ENCODE data around the gene IL19.

Gene IL19

GRCh38 chr1:206770531-206771337 lies at the start of gene IL19:
Gene IL19, plus strand, starts transcription at chr1:206770773. Its CDS starts 65,890 bp downstream, at chr1:206836663.
- DNase-seq (ENCODE audit: low spot score): no peak

- no peak for DNase-seq (ENCODE audit: low spot score)
These were observed 49.1 kb upstream of the IL19 start for GRCh38 chr1:206721454-206721853.

DNA sequence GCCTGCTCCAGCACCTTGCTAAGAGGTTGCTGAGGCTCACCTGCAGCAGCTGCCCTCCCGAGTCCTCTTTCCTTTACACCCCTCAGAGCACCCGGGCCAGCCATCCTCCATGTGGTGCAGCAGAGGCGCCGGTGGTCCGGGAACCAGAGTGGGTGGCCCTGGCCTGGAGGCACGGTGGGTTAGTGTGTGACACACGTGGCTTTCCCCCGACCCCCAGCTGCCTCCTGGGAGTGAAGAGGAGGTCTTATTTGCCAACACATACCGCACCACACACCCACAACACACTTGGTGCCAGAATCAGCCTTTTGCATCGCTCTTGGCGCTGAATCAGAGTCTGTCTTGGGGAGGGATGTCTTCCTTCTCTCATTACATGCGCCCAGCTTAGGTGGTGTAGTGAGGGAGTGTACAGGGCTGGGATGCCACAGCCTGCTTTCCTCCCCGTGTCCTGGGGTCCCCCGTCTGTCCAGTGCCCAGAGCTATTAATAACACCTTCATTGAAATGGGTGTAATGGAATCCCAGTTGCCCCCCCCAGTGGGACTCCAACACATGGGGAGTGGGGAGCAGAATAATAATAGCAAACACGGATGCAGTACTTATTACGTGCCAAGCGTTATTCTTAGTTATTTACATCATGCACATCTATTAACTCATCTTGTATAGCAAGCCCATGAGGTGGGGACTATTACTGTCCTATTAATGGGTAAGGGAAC lies 47.7 kb upstream of the IL19 start:
- DNase-seq (ENCODE audit: low spot score): no peak

GRCh38 chr1:206723462-206723804 lies 47.1 kb upstream of the IL19 start:
- no peak for DNase-seq (ENCODE audit: low spot score)

- DNase-seq (ENCODE audit: low spot score): no peak
These were observed 46.6 kb upstream of the IL19 start for GRCh38 chr1:206723805-206724472.

DNA sequence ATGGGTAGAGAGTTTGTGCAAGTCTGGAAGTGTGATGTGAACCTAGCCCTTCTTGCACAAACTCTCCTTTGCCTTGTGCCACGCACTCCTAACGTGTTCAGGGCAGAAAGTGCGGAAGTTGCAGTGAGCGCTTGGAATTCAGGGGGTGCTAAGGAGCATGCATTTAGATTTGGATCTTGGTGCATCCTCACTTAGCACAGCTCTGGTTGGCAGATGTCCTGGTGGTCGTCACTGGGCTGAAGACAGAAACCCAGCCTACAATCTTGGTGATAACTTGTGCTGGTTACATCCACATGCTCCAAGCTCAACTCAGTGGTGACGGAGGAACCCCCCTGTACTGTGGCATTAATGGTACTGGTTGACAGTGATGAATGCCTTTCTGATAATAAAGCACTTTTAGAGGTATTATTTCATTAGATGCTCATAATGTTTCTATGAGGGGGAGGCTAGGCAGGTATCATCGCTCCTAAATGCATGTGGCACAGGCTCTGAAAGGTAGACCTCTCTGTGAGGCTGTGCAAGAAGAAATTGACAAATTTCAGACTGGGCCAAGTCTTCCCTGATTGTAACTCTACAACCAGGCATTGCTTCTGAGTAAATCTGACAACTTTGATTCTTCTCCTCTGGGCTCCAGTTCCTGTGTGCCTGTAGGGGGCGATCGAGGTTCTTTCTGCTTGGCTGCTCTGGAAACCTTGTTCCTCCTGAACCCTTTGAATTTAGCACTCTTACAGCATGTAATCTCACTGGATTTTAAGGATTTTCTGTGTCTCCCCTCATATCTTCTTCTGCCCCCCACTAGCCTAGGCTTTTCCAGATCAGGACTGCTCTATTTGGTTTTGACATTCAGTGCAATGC lies 45.2 kb upstream of the IL19 start:
- peak; percentile 59 for DNase-seq (ENCODE audit: low spot score)

GRCh38 chr1:206727981-206728696 lies 42.4 kb upstream of the IL19 start:
- no peak for DNase-seq (ENCODE audit: low spot score)

DNA sequence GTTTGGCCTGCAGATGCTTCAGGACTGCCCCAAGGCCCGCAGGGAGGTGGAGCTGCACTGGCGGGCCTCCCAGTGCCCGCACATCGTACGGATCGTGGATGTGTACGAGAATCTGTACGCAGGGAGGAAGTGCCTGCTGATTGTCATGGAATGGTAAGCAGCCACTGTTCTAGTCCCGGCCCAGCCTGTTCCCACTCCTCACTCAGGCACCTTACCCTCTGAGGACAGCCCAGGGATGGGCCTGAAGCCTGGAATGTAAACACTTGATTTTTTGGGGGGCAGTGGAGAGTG lies 41.9 kb upstream of the IL19 start:
- no peak for DNase-seq (ENCODE audit: low spot score)

DNA sequence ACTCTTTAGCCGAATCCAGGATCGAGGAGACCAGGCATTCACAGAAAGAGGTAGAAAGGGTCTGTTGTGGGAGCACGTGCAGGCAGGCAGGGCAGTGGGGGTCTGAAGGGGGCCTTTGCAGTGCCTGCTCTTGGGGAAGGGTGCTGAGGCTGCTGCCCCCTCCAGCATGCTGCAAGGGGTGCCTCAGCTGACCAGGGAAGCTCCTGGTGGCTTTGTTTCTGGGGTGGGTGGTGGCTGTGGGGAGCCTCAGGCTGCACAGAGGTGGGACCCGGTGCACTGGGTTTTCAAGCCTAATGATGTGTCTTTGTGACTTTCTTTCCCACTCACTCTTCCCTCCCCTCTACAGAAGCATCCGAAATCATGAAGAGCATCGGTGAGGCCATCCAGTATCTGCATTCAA lies 41.5 kb upstream of the IL19 start:
- DNase-seq (ENCODE audit: low spot score): no peak

- no peak for DNase-seq (ENCODE audit: low spot score)
These were observed 41.1 kb upstream of the IL19 start for GRCh38 chr1:206729507-206729906.

GRCh38 chr1:206732508-206732907 lies 38.1 kb upstream of the IL19 start:
- no peak for DNase-seq (ENCODE audit: low spot score)

DNA sequence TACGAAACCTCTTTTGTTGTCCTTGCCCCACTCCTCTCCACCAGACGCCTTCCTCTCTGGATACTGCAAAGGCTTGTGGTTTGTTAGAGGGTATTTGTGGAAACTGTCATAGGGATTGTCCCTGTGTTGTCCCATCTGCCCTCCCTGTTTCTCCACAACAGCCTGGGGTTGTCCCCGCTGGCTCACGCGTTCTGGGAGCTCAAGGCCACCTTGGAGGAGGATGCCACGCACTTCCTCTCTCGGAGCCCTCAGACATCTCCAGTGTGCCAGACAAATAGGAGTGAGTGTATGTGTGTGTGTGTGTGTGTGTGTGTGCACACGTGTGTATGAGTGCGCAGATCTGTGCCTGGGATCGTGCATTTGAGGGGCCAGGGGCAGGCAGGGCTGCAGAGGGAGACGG lies 37.6 kb upstream of the IL19 start:
- DNase-seq (ENCODE audit: low spot score): no peak

DNA sequence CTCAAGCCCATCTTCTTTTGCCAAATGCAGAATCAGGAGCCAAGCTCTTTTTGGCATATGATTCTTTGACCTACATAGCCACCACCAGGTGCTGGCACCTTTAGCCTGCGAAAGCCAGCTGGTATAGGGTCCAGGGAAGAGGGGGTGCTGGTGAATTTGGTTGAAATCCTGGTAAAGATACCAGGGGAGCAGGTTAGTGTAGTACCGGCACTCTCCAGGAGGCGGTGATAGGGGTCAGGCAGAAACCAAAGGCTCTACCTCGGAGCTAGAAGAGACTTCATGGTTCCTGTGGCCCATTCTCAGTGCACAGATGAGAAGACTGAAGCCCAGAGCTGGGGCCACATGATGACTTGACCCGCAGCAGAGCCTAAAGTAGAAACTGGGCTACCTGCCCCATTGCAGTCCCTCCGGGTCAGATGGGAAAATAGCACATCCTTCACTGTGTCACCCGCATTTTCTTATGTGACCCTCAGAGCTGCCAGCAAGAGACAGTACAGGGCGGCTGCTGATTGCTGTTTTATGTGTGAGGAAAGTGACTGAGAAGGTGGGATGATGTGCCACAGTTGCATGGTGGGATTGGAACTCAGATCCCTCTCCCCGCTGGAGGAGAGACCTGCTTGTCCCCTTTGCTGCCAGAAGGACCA lies 36.0 kb upstream of the IL19 start:
- DNase-seq (ENCODE audit: low spot score): peak; percentile 77

DNA sequence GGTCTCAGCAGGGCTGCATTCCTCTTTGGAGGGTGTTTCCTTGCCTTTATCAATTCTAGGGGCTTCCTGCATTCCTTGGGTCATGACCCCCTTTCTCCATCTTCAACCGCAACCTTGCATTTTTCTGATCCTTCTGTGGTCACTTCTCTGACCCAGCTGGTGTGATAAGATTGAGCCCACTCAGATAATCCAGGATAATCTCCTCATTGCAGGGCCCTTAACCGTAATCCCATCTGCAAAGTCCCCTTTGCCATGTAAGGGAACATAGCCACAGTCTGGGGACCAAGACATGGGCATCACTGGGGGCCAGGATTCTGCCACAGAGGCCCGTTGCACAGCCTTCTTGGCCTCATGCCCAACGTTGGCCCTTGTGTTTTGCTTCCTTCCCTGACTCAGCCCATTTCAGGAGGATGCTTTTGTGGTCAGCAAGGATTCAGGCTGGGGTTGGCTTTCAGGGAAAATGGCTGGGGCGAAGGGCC lies 35.0 kb upstream of the IL19 start:
- DNase-seq (ENCODE audit: low spot score): no peak

DNA sequence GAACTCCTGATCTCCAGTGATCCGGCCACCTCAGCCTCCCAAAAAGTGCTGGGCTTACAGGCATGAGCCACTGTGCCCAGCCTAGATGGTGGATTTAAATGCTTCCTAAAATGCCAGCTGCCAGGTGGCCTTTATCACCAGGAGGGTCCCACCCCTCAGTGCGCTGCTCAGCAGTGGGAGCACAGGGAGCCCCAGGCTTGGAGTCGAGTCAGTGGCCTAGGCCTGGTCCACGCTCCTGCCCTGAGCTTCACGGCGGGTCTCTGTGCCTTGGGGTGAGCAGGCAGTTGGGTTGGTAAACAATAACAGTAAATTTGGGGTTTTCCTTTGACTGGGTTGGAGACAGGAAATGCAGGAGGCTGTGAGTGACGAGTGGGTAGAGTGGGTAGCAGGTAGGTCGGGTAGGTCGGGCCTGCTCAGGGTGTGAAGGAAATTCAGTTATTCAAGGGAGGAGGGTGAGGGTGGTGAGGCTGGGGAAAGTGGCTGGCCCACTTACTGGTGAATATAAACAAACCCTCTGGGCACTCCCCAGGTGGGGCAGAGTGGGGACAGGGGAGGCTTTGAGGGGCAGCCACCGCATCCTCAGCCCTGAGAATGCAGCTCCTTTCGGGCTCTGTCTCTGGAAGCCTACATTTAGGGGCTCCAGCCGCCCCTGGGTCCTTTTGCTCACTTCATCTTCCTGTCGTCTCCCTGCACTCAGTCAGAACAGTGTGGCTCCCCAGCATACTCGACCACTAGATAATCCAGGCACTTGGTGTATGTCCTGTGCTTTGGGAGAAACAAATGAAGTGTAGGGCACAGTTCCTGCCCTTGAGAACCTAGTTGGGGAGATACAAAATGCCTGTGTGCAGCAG lies 33.5 kb upstream of the IL19 start:
- no peak for DNase-seq (ENCODE audit: low spot score)

DNA sequence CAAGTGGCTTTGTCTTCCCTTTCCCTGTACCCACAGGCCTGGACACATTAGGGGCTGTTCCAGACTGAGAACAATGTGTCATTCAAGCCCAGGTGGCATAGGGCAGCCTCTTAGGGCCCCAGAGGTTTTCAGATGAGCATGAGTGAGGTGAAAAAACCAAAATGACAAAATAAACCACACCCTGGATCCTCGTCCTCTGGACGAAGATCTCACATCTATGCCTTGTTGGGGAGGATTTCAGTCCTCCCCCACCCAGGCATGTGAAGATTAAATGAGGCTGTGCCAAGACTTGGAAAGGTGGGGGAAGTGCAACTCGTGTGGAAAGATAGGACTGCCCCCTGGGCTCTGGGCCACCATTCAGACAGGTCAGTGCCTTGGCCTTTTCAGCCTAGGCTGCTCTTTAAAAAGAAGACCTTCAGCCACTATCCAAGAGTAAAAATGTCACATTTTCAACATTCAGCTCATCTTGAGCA lies 32.8 kb upstream of the IL19 start:
- no peak for DNase-seq (ENCODE audit: low spot score)

GRCh38 chr1:206738370-206739366 lies 31.9 kb upstream of the IL19 start:
- DNase-seq (ENCODE audit: low spot score): no peak

DNA sequence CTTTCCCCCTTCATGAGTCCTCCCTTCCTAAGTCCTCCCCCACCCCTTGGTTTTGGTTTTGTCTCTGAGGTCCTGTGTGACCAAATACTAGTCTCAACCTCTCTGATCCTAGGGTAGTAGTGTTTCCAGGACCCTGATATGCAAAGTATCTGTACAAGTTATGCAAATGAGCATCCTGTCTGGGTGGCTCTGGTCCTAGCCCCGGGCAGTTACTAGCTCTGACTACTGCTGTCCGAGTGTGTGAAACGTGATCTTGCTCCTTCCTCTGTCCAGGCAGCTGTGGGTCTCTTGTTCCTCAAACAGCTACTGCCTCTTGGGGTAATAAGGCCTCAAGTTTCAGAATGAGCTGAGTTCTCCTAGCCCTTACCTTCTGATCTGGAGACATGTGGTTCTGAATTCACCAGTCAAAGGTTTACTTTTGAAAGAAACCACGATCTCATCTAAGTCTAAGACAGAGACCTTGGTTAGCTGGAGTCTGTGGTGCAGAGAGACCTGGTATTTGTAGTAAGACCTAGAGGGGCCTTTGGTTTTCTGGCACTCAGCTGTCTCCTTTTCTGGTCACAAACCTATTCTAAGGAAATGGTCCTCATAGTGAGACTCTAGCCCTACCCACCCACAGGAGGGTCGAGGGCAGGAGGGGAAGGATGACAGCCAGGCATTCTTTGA lies 31.0 kb upstream of the IL19 start:
- DNase-seq (ENCODE audit: low spot score): no peak
